Suppressor macrophage treated with lipopolysaccharide for 4 hours (primary cell): ENCODE measurements around the gene PANK4.
A peak's percentile ranks its signal among the peaks of the same experiment; 100 is the strongest.
"Not testable (repeated sequence)": the region's sequence is repeated elsewhere in the genome, so short reads cannot be mapped to it uniquely, and the experiment has no call there.

Experiments
- DNase-seq: peaks from one replicate; pipeline ENCODE4 v3.0.0-alpha.2; 2020

The PANK4 gene

DNA sequence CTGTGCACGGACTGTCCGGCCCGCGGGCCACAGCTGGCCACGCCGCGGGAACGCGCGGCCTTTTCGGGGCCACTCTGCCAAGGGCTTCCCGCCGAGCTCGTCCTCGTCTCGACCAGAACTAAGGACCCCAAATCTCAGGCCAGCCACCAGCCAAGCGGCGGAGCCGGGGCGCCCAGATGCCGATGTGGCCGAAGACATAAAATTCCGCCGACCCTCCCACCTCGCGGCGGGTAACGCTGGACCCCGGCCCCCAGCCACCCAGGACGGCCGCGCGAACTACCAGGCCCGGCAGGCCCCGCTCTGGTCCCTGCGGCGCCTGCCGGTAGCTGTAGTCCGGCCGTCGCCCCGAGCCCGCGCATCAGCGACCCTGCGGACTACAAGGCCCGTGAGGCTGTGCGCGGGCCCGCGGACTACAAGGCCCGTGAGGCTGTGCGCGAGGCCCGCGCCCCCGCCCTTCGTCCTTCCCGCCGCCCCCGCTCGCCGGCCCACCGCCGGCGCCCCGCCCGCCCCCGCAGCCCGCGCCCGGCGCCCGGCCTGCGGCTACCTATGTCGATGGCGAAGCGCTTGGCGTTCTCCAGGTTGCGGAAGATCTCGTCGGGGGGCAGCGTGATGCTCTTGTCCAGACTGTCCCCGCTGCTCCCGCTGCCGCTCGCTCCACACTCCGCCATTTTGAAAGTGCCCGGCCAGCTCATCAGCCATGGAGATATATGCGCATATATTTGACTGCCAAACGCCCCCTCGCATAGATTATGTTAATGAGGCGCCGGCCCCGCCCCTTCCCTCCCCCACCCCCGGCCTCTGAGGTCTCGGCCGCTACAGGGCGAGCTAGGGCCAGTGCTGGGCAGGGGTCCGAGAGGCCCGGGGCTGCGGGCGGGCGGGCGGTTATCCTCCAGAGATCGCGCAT lies at the start of gene PANK4:
PANK4 (minus strand) TSS at position 677 of the 904 bp plus-strand sequence; CDS start at position 668, 9 bp downstream.
- DNase-seq, result peak; percentile 97

DNA sequence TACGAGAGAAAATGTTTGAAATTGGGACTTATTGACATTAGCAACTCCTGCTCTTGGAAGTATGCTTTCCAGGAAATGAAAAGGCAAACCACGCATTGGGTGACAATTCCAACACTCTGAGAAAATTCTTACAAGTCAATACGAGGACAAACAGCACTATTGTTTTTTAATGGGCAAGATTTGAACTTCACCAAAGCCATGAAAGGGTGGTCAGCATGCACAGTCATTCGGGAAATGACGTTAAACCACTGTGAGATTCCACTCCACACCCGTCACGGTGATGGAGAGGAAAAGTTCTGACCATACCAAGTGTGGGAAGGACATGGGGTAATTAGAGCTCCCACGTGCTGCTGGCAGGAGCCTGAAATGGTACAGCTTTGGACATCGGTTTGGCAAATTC lies 48.0 kb upstream of the PANK4 start:
- DNase-seq, result no peak

DNA sequence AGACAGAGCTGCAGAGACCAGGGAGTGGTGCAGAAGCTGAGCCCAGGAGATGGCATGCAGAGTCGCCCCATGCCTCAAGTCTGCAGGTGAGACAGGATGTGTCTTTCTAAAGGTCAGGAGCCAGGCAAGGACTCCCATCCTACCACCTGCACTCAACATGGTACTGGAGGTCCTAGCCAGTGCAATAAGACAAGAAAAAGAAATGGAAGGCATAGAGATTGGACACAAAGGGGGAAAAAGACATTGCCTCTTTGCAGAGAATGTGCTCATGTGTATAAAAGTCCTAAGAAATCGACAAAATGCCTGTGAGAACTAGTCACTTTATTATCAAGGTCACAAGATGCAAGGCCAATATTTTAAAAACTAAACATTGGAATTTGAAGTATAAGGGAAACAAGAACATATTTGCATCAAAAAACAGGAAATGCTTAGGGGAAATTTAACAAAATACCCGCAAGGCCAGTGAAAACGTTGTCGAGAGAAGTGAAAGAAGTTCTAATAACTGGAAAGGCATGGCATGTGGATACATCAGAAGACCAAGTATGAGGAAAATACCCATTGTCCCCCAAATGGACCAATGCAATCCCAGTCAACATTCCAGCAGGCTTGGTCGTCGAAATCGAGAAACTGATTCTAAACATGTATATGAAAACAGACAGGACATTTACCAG lies 47.0 kb upstream of the PANK4 start:
- peak; percentile 74 for DNase-seq

DNA sequence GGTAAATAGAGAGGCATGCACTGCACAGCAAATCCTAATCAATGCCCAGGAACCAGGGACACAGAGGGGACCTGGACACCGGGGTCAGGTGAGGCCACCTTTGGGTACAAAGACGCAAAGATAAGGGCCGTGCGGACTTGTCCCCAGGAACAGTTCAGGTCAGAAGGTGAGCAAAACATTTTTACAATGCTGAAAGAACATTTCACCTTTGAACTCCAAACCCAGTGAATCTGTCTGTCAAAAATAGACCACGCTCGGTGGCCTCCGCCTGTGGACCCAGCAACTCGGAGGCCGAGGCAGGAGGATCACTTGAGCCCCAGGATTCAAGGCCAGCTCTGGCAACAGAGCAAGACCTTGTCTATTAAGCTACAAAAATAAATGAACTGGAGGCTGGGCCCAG lies 45.0 kb upstream of the PANK4 start:
- DNase-seq, result no peak

DNA sequence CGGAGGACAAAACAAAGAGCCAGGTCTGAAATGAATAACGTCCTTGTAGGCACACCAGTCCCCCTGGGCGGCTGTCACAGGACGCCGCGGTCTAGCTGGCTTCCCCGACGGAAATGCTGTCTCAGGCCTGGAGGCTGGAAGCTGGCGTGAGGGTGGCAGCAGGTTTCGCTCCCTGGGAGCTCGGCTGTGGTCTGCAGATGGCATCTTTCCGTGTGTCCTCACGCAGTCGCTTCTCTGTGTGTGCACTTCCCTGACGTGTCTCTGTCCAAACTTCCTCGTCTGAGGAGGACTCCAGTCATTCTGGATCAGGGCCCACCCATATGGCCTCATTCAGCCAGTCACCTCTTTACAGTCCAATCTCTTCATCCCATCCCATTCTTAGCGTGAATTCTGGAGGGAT lies 43.9 kb upstream of the PANK4 start:
- DNase-seq, result peak; percentile 31

DNA sequence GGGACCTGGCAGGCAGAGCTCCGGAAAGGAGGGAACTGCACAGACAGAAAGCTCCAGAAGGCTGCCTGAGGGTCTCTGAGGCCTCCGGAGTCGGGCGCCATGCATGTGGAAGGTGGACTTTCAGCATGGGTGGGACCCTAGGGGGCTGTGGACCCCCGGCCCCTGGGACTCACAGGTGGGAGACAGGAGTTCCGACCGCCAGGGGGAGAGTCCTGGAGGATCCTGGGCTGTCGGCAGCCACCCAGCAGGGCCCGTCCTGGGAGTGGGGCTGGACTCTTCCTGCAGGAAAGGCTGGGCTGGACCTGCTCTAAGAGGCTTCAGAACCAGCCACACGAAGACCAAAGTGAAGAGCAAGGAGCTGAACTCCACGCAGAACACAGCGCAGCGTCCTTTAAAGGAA lies 43.3 kb upstream of the PANK4 start:
- DNase-seq, result not testable (repeated sequence)

DNA sequence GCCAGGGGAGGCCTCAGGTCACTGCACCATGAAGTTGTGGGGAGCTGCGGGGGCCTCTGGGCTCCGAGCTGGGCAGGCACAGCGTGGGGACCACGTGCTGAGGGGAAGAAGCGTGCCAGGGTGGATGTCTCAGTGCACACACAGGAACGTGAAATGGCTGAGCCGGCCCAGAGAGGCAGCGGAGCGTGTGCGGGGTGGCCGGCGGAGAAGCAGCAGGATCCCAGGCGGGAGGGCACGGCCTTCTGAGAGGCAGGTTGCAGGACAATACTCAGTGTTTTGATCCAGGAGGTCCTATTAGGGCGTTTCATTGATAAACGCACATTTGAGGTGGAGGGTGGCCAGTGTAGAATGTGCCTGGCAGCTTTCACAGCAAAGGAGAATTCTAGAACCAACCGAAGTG lies 42.7 kb upstream of the PANK4 start:
- no peak for DNase-seq

DNA sequence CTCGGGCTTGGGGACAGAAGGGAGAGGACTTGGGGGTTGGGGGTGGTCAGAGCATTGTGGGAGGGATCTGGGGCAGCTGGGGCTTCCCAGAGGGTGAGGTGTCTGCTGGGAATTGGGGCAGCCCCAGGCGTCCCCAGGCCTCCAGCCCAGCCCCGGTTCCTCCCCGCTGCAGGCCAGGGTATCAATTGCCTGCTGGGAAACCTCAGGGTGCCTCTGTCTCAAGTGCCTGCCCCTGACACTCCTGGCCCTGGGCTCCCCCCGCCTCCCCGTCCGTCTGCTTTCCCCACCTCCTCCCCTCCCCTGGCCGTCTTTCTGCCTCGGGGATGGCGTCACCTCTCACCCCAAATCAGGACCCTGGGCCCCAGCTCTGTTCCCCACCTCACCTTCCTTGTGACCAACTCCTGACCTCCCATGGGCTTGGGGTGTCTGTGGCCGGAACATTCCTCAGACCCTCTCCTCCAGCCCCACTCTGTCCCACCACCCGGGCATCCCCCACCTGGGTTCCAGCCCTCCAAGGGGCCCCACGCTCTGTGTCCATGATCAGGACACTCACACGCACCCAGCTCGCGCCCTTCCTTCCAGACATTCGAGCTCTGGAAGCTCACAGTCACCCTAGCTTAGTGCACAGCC lies 41.9 kb upstream of the PANK4 start:
- not testable (repeated sequence) for DNase-seq

DNA sequence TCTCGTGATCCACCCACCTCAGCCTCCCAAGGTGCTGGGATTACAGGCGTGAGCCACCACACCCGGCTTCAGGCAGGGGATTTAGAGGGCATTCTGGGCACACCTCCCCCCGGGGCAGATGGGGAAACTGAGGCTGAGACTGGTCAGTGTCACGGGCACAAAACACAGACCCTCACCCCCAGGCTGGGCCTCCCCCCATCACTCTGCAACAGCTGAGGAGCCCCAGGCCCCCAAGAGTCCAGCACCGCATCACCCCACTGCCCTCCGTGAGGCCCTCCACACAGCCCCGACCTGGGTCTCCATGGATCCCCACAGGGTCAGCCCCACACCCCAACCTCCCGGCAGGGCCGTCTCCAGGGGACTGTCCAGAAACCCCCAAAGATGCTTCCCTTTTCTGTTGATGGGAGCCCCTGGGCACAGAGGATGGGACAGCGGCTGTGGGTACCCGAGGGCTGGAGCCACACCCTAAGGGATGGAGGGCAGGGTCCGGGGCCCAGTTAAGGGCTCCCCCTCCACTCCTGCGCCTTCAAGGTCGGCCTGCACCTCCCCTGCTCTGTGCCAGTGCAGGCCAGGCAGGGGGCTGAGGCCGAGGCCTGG lies 40.8 kb upstream of the PANK4 start:
- no peak for DNase-seq

DNA sequence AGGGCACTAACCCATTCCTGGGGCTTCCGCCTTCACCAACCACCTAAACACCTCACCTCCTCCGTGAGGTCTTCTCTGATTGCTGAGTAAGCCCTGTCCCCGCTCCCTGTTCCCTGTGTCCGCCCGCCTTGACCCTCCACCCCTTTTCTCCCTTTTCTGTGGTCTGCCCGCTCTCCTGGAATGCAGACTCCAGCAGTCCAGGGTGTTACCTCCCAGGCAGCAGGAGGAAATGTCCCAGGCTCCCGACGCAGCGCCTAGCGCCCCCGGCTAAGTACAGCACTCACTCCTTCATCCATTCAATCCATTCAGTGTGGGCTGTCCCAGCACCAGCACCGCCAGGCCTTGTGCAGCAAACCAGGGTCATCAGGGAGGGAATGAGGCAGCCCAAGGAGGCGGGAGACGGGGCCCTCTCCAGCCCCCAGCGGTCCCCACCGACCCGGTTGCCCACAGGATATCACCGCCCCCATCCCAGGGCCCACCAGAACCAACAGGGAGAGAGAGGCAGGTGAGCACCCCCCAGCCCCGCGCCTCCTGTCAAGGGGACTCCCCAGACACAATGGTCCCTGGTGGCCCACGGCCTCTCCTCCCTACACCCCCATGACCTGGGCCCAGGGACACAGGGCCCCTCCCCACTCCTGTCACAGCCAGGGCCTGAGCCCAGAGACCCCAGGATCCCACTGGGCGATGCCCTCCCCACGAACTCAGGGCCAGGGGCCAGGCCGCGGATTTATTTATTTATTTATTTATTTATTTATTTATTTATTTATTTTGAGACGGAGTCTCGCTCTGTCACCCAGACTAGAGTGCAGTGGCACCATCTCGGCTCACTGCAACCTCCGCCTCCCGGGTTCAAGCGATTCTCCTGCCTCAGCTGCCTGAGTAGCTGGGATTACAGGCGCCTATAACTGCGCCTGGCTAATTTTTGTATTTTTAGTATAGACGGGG lies 40.0 kb upstream of the PANK4 start:
- no peak for DNase-seq

DNA sequence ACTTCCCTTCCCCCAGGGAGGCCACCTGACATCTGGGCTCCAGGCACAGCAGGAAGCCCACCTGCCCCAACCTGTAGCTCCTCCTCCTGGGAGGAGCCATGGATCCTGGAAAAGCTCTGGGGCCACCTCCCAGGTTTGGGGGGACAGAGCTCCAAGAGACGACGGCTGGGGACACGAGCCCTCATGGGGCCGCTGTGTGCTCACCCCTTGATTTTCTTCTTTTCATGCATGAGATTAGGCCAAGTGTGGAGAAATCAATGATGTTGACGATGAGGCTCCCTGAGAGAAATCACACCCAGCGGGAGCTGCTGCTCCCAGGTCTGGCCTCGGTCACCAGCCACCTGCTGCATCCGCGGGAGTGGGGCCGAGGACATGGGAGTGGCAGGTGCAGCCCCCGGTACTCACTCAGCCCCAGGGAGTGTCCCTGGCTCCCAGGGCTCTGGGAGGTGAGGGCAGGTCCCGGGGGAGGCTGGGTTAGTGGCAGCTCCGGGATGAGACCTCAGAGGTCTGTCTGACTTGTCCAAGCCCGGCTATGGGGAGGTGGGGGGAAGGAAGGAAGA lies 38.5 kb upstream of the PANK4 start:
- no peak for DNase-seq

DNA sequence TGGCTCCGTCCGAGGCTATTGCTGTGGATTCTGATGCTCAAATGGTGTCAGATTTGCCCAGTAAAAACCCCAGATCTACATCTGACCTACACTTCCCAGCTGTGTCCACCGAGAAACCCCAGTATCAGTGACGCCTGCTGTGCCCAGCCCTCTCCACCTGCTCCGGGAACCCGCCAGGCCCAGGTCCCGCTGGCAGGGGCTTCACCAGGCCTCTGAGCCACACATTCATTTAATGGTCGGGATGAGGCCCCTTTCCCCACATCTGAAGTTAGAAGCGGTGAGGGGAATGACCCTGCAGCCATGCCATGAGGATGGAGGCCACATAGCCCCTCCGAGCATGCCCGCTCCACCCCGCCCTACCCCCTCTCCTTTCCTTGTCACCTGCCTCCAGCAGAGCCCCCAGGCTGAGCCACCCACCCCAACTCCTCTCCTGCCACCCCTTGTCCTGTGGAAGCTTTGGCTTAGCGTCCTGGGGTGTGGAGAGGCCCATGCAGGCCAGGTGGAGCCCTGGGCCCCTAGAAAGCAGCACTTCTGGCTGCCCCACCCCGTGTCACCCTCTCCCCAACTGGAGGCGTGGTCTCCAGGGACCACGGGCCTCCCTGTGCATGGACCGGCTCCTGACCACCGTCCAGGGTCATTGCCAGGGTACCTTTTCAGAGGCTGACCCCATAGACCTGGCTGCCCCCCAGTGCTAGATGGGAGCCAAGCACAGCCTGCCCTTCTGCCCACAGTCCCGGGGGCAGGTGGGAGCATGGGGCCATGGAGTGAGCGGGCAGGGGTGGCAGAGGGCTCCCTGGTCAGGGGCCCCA lies 37.8 kb upstream of the PANK4 start:
- DNase-seq, result no peak

DNA sequence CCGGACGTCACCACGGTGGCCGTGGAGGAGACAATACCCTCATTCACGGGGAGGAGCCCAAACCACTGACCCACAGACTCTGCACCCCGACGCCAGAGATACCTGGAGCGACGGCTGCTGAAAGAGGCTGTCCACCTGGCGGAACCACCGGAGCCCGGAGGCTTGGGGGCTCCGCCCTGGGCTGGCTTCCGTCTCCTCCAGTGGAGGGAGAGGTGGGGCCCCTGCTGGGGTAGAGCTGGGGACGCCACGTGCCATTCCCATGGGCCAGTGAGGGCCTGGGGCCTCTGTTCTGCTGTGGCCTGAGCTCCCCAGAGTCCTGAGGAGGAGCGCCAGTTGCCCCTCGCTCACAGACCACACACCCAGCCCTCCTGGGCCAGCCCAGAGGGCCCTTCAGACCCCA lies 36.8 kb upstream of the PANK4 start:
- DNase-seq, result no peak

DNA sequence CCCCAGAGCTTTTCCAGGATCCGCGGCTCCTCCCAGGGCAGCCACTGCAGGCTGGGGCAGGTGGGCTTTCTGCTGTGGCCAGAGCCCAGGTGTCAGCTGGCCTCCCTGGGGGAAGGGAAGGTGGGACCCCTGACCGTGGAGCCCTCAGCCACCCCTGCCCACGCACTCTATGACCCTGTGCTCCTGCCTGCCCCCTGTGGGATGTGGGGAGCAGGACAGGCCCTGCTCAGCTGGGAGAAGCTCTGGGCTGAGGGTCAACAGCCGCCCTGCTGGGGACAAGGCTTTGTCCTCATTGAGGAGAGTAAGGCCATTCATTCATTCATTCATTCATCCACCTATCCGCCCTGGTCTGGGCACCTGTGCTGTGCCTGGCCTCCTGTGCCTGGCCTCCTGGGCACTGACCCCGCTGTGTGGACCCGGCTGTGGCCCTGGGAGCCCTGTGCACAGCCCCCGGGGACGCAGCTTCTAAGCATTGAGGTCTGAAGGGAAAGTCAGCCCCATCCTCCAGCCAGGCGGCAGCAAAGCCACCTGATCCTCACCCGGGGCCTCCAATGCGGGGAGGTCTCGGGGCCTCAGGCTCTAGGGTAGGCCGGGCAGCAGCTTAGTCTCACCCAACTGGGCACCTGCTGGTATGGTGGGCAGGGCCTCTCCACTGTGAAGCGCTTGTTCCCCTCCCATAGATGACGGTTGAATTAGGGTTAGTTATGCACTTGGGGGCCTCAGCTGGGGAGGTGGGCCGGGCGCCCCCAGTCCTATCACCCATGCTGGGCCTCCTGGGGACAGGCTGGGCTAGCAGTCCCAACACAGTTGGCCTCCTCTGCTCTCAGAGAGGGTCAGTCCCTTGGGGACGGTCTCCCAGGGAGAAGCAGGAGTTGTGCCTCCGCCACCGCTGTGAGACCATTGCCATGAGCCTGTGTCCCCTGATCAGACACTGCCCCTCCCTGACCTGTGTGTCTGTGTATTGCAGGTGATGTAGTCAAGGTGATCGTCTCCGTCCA lies 35.8 kb upstream of the PANK4 start:
- peak; percentile 35 for DNase-seq

DNA sequence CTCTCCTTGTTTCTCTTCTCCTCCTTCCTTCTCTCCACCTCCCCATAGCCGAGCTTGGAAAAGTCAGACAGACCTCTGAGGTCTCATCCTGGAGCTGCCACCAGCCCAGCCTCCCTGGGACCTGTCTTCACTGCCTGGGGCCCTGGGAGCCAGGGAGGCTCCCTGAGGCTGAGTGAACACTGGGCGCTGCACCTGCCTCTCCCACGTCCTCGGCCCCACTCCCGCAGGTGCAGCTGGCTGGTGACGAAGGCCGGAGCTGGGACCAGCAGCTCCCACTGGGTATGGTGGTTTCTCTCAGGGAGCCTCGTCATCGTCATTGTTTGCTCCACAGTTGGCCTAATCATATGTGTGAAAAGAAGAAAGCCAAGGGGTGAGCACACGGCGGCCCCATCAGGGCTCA lies 35.0 kb upstream of the PANK4 start:
- no peak for DNase-seq

DNA sequence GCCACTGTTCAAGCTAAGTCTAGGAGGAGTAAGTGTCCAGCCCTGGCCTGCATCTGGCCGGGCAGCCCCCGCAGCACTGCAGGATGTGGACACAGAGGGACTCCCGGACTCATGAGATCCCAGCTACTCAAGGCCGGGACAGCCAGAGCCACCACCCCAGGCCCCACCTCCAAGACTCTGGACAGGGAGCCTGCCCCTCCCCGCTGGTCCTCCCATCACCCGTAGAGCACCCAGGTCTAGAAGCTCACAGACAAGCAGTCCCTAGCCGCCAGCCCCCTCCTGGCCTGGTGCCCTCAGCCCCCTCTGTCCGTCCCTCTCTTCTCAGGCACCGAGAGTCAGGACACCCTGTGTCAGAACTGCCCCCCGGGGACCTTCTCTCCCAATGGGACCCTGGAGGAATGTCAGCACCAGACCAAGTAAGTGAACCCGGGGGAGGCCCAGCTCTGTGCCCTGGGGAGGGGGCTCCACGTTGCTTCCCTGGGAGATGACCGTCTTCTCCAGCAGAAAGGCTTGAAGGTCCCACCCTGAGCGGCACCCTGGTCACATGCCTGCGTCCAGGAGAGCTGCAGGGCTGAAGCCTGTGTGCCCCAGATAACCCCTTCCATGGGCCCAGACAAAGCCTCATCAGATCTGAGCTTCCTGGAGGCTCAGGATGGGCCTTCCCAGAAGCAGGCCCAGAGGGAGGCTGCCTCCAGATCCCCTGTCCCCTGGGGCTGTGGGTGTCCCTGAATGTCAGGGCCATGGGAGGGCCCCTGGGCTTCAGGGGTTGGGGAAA lies 34.1 kb upstream of the PANK4 start:
- DNase-seq, result no peak

DNA sequence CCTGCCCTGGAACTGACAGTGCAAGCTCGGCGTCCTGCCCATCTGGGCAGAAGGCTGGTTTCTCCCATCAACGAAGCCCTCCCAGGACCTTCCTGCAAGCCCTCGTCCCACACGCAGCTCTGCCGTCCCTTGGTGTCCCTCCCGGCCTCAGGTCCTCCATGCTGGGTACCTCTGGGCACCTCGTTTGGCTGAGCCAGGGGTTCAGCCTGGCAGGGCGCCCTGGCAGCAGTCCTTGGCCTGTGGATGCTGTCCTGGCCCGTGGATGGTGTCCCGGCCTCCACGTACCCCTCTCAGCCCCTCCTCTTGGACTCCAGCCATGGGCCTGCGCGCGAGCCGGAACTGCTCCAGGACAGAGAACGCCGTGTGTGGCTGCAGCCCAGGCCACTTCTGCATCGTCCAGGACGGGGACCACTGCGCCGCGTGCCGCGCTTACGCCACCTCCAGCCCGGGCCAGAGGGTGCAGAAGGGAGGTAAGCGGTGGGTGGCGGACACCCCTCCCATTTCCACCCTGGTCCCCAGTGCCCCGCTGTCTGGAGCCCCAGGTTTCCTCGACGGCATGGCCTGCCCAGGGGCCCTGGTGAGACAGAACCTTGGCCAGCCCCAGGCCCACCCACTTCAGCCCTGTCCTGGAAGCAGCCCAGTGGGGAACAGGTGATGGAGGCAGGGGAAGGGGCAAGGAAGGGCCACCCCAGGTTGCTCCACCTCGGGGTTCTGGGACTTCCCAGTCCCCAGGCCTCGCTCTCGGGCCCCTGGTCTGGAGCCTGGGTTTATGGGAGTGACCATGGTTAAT lies 33.3 kb upstream of the PANK4 start:
- DNase-seq, result no peak

DNA sequence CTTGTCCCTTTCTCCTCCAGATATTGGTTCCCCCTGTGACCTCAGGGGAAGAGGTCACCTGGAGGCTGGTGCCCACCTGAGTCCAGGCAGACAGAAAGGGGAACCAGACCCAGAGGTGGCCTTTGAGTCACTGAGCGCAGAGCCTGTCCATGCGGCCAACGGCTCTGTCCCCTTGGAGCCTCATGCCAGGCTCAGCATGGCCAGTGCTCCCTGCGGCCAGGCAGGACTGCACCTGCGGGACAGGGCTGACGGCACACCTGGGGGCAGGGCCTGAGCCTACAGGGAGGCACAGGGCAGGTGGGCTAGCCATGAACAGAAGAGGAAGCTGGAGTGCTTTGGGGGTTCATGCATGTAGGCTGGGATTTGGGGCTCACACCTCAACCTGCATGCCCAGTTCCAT lies 32.5 kb upstream of the PANK4 start:
- DNase-seq, result no peak
